GM19043 (cell line): ENCODE results near the gene KLHL22.
"Not testable (repeated sequence)": the region's sequence is repeated elsewhere in the genome, so short reads cannot be mapped to it uniquely, and the experiment has no call there.

Source experiments
- ATAC-seq: cut with Tn5 transposase; IDR thresholded peaks from one replicate; pipeline ENCODE4 v1.9.1; 2021; ENCODE audit warnings: low read depth; ENCODE audit not compliant: unreplicated experiment

KLHL22 gene

DNA sequence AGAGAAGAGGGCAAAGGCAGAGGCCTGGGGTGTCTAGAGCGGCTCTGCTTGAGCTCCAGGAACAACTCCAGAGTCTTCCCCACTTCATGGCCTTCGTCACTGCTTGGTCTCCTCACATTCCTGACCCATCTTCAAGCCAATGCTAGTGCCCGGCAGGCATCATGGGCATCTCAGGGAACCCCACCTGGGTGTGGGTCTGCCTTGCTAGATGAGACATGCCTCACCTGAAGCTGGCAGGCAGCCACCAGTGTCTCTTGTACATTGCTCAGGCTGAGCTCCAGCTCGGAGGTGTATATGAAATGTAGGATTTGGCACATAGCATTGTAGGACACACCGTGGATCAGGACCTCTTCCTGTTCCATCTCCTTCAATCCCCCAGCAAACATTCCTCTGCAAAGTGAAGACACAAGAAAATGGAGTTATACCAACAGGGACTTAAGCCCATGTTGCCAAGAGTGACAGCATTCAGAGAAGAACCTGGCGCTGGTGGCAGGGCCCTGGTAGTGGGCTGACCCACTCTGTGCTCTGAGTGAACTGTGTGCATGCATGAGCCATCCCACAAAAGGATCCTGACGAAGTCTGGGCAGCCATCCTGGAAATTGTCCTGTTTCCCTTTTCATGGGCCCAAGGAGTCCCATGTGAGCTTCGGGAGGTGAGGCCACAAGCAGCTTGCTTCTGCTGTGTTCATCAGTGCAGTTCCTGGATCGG lies 24.3 kb downstream of the KLHL22 start:
- no peak for ATAC-seq

DNA sequence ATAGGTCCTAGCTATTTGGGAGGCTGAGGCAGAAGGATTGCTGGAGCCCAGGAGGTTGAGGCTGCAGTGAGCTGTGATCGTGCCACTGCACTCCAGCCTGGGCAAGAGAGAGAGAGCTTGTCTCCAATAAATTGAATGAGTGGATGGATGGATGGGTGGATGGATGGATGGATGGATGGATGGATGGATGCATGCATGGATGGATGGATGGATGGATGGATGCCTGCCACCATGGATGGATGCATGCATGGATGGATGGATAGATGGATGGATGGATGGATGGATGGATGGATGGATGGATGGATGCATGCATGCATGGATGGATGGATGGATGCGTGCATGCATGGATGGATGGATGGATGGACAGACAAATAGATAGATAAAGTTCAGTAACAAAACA lies 25.1 kb downstream of the KLHL22 start:
- ATAC-seq, result not testable (repeated sequence)

DNA sequence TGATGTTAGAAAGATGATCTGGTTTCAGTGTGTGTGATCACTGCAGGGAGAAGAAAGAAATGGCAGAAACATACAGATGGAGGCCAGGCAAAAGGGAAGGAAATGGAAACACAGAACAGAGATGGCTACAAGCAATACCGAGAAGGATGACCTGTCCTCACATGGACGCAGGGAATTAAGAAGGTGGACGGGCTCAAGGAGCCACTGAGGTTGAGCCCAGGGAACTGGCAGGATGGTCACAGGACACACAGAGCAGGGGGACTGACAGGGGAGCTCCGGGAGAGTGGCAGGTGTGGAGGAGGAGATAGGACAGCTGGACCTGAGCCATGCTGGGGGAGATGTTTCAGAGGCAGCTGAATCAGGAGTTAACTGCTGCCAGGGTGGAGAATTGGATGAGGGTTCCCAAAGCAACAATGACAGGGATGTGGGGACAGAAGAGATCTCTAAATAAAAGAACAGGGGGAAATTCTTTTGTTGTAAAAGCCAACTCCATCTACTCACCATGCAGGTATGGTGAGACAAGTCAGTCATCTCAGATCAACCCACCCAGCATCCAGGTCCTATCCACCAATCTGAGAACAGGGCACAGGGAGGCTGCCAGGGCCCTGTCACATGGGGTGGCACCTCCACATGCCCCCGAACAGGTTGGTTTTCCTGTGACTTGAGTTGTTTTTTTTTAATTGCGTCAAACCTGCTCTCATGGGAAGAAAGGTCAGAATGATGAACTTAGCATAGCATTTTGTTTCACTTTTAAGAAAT lies 26.3 kb downstream of the KLHL22 start:
- ATAC-seq, result no peak

GRCh38 chr22:20466659-20467379 lies 28.8 kb downstream of the KLHL22 start:
- no peak for ATAC-seq

DNA sequence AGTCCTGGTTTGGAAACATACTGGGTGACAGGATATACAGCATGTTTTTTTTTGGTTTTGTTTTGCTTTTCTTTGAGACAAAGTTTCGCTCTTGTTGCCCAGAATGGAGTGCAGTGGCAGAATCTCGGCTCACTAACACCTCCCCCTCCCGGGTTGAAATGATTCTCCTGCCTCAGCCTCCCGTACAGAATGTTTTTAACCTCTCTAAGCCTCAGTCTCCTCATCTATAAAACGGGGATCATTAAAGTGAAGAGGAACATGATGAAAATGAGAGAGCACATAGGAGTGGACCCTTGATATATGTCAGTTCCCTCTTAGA lies 29.9 kb downstream of the KLHL22 start:
- ATAC-seq, result no peak

DNA sequence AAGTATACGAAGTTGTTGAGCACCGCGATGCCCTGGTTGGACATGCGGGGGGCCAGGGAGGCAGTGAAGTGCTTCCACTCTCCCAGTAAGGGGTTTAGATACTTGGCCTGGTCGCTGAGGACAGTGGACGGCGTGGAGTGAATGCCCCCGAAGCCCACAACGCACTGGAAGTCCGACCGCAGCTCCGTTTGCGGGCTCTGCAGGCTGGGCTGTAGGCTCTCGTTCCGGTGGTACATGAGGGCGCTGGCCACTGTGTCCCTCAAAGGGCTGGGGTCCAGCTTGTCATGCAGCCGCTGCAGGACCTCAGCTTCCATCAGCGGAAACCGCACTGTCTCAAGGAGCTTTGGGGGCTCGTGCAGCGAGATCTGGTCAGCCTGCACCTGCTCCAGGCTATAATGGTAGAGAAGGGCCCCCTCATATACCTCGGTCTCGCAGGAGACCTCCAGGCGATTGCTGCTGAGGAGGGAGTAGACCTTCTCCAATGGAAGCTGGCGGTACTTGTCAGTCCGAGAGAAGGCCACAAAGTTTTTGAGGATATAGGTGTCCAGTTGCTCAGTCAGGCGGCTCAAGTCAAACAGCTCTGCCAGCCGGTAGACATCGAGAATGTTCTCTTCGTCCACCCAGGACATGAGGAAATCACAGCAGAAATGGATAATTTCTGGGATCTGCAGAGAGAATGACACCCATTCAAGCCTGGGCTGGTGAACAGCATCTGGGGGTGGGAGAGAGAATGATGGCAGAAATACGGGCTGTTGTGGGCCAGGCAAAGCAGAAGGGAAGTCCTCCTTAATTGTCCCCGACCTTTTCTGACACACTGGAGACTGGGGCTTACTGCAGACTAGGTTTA lies 30.5 kb downstream of the KLHL22 start:
- no peak for ATAC-seq

DNA sequence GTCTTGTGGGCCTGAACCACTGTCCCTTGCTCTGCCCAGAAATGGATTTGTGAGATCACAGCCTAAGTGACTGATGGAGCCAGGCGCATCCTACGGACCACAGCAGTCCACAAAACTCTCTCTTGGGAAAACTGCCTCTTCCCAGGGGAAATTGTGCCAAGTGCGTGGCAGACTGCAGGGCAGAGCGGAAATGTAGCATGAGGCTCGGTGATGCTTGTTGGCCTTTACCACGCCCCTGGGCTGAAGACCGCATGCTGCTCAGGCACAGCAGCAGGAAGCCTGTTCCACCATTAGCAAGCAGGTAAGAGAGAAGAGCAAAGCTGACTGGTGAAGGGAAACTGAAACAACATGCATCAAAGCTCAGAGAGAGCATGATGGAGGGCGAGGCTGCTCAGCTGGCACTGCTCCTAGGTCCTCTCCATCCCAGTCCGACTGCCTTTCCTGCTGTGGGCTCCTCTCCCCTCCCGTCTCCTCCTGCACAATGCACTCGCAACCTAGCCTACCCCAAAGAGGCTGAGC lies 31.4 kb downstream of the KLHL22 start:
- ATAC-seq, result no peak

GRCh38 chr22:20463324-20464095 lies 32.1 kb downstream of the KLHL22 start:
- no peak for ATAC-seq

GRCh38 chr22:20459862-20460261 lies 35.7 kb downstream of the KLHL22 start:
- no peak for ATAC-seq

DNA sequence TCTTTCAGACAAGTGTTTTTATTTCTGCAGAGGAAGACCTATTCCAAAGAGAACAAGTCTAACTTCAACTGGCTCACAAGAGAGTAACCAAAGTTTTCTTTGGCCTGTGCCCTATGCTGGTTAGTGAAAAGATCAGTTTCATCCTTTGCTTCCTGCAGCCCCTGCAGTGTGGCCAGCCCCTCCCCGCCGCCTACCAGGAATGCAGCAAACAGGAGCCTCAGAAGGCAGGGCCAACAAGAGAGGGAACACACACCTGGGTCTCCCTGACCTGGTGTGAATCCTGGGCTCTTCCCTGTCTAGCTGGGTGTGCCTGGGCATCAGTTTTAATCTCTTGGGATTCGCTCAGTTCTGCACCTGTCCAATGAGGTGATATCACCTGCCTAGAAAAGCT lies 36.4 kb downstream of the KLHL22 start:
- ATAC-seq, result no peak

DNA sequence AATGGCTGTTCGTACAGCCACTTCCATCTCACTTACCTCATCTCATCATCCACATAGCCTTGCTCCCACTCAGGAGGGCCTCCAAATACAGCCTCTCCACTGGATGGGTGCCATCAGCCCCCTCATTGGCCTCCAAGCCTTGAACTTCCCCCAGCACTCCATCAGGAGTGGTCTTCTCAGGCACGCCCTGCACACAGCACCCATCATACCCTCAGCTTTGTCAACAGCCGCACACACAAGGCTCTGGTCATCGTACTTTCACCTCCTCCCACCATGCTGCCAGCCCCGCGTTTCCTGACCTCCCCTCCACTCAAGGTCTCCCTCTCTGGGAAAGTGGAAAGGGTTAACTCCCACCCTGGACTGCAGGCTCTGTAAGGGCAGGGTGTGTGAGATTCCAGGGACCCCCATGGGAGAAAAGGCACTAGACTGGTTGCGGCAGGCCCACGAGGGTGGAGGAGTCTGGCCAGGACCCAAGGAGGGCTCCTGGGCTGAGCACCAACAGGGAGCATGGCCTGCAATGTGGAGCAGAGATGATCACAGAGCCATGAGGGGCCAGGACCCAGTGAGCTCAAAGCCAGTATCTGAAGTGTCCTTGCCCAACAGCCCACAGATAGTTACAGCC lies 37.0 kb downstream of the KLHL22 start:
- no peak for ATAC-seq

GRCh38 chr22:20457506-20458240 lies 37.9 kb downstream of the KLHL22 start:
- no peak for ATAC-seq

DNA sequence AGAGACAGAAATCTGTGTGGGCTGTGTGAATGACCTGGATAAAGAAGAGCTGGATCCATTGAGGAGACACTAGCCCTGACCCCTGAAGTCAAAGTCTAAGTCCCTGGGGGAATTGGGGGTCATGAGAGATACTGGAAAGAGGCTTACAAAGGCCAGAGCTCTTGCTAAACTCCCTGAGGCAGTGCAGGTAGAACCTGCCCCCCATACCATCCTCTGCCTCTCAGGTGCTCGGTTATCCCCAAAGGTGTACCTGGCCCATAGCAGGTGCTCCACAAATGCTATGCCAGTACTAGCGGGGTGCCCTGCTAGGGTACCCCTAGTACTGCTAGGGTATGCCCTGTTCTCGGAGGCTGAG lies 38.9 kb downstream of the KLHL22 start:
- ATAC-seq, result no peak

GRCh38 chr22:20456064-20456721 lies 39.4 kb downstream of the KLHL22 start:
- ATAC-seq, result no peak

- ATAC-seq, result no peak
Observed at GRCh38 chr22:20455709-20456063, 39.9 kb downstream of the KLHL22 start.

- ATAC-seq, result no peak
Observed at GRCh38 chr22:20453222-20453621, 42.4 kb downstream of the KLHL22 start.

DNA sequence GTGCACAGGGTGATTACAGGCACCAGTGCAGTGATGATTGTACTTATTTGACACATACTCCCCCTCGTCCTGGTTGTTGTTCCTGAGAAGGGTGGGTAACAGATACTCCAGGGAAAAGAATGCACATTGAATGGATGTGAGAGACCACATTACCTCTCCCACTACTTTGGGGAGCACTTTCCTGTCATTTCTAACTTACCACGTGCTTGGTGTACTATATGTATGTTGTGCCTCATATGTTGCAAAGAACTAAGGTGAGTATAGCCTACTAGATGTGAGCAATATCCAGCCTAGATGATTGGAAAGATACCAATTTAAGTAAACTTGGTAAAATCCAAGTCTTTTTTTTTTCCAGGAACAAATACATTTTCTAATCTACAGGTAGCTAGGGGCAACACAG lies 43.7 kb downstream of the KLHL22 start:
- no peak for ATAC-seq

GRCh38 chr22:20451129-20451778 lies 44.3 kb downstream of the KLHL22 start:
- ATAC-seq, result not testable (repeated sequence)
